ENCODE measurements around the gene CHD2. TPM values are rescaled to one million over a fixed set of nuclear protein-coding genes. Genes with fewer than 3 reads are reported as not detected.
"Not testable (repeated sequence)": the region's sequence is repeated elsewhere in the genome, so short reads cannot be mapped to it uniquely, and the experiment has no call there.

Gene CHD2
- polyA plus RNA-seq, 1 experiment: 38.2 TPM

DNA sequence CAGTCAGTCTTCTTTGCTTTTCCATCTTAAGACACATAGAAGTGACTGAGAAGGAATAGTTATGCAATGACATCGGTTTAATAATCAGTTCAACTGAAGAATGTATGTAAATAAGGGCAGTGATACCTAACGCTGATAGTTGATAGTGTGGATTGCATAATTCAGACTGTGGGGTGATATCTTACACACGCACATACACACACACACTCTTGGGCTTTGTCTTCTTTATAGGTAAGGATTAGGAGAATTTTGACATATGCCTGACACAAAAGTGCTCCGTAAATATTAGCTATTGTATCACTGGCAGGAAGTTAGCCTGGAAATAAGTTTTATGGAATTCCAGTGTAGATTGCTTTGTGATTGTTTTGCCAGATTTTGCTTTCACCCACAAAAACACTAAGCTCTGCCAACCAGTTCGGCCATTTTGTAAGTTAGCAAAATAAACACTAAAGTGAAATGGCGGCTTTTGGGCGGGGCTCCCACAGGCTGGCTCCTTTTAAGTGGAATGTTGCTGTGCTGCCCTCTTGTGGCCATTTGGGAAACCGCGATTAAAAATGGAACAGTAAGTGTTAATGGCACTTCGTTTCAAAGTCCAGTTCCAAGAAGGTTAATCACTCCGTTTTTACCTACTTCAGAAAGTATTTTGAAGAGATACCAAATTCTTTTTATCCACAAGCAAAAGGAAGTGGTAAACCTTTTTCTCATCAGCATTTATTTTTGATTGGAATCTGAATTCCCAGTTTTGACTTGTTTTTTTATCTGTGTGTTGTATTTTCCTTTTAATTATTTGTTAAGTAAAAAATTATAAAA is 17.7 kb downstream of the CHD2 start:
- POLR2A ChIA-PET: interaction anchor here (0.6 to 1.2 kb wide), 3 partner anchors 11 to 67 kb away, joined by 3 to 4 read pairs (median 3); partner anchors contain the start of gene CHD2
- CTCF ChIA-PET: interaction anchor here (0.6 to 7.0 kb wide), 18 partner anchors 9 to 1322 kb away, joined by 3 to 59 read pairs (median 4); no protein-coding TSS in a partner anchor
- Histone ChIP-seq H3K27me3 (ENCODE audit: control insufficient read depth, insufficient read depth, low read length) (no peaks in the 10 kb centered on the region), H3K4me3 (ENCODE audit: low read depth, low read length) (no peak overlapping the region), H3K36me3 (ENCODE audit: control insufficient read depth, insufficient read depth, low read length) (peaks cover 2% of the 10 kb centered on the region; the same call in 1 of the 2 replicates)
- DNase-seq (ENCODE audit: low read depth): peak; percentile 60
- TF ChIP-seq, protein P1, sequence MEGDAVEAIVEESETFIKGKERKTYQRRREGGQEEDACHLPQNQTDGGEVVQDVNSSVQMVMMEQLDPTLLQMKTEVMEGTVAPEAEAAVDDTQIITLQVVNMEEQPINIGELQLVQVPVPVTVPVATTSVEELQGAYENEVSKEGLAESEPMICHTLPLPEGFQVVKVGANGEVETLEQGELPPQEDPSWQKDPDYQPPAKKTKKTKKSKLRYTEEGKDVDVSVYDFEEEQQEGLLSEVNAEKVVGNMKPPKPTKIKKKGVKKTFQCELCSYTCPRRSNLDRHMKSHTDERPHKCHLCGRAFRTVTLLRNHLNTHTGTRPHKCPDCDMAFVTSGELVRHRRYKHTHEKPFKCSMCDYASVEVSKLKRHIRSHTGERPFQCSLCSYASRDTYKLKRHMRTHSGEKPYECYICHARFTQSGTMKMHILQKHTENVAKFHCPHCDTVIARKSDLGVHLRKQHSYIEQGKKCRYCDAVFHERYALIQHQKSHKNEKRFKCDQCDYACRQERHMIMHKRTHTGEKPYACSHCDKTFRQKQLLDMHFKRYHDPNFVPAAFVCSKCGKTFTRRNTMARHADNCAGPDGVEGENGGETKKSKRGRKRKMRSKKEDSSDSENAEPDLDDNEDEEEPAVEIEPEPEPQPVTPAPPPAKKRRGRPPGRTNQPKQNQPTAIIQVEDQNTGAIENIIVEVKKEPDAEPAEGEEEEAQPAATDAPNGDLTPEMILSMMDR (IDR thresholded peaks at IDR 0.05; ENCODE audit: insufficient read depth, low read depth, low read length): peak; percentile 83

DNA sequence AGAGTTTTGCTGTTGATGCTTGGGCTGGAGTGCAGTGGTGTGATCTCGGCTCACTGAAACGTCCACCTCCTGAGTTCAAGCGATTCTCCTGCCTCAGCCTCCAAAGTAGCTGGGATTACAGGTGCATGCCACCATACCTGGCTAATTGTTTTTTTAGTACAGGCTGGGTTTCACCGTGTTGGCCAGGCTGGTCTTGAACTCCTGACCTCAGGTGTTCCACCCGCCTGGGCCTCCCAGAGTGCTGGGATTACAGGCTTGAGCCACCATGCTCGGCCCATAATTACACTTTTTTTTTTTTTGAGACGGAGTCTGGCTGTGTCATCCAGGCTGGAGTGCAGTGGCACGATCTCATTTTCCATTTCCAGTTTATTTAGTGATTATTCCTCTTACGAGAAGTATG is 18.8 kb downstream of the CHD2 start:
- not testable (repeated sequence) for H3K27me3 ChIP-seq (ENCODE audit: control insufficient read depth, insufficient read depth, low read length); DNase-seq (ENCODE audit: low read depth); H3K4me3 ChIP-seq (ENCODE audit: low read depth, low read length); H3K36me3 ChIP-seq (ENCODE audit: control insufficient read depth, insufficient read depth, low read length)
- CTCF ChIA-PET: interaction anchor here (0.6 to 7.0 kb wide), 8 partner anchors 10 to 123 kb away, joined by 3 to 59 read pairs (median 4); no protein-coding TSS in a partner anchor
- POLR2A ChIA-PET: interaction anchor here (1.2 kb wide), 1 partner anchor 10 kb away, joined by 4 read pairs; no protein-coding TSS in a partner anchor

DNA sequence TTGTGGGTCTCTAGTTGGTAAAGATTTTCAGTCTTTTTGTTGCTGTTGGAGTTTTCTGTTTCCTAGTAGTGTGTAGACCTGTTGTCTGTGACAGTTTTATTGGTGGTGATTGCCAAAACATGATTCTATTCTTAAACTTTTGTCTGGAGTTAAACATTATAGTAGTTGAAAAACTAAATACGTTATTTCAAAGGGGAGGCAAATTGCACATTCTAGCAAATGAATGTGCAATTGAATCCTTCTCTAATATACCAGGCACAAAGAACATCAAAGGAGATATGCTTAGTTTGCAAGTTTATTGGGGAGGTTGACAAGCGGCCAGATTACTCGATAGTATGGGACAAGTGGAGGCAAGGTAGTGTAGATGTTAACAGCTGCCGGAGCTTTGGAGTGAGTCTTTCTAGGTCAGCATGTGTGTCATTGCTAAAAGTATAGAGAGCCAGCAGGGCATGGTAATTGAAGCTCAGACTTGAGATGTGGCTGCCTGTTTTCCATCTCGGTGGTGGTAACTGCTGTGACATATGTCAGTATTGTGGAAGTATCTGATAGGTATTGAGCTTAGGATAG is 20.6 kb downstream of the CHD2 start:
- Histone ChIP-seq H3K27me3 (ENCODE audit: control insufficient read depth, insufficient read depth, low read length) (no peaks in the 10 kb centered on the region), H3K4me3 (ENCODE audit: low read depth, low read length) (no peak overlapping the region), H3K36me3 (ENCODE audit: control insufficient read depth, insufficient read depth, low read length) (peaks cover 11% of the 10 kb centered on the region)
- ChIA-PET CTCF (interaction anchor here (1.1 to 7.0 kb wide), 3 partner anchors 10 to 123 kb away, joined by 3 to 59 read pairs (median 6); no protein-coding TSS in a partner anchor), POLR2A (interaction anchor here (0.6 kb wide), 1 partner anchor 103 kb away, joined by 5 read pairs; no protein-coding TSS in a partner anchor)
- no peak for DNase-seq (ENCODE audit: low read depth)
- TF ChIP-seq, protein P1 (IDR thresholded peaks at IDR 0.05; ENCODE audit: insufficient read depth, low read depth, low read length): no peak

DNA sequence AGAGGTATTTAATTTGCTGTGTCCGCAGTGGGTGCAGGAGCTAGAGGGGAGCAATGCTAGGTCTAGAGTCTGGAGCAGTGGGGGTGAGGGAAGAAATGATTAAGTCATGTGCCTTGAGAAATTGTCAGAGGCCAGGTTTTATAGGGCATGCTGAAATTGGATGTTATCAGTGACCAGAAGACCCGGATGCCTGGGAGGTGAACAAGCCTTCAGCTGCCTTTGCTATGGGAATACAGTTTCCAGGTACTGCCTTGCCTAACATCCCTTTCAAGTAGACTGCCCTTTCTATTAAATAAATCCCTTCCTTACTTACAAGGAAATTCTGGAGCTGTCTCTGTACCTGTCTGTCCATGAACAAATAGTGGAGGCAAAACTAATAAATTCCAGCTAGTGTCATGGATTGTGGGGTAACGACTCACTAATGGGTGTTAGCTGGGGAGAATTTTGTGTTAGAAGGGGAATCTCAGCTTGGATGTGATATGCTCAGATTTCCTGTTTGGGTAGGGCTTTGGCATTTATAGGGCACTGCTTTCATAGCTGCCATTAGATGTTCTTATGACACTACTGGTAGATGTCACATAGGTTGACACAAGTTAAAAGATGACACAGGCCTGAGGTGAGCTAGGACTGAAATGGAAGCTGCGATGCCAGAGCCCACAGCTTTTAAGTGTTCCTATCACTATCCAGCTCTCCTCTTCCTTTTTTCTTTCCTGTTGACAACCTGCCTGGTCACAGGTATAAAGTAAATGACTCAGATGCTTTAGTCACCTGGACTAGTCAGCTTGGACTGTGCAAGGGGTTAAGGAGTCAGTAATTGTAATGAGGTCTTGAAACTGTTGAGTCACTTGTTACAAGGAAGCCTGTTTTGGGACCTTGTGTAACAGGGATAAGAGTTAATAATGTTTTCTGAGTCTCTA is 21.3 kb downstream of the CHD2 start:
- no peak for DNase-seq (ENCODE audit: low read depth)
- peaks cover 13% of the 10 kb centered on the region for H3K36me3 ChIP-seq (ENCODE audit: control insufficient read depth, insufficient read depth, low read length)
- TF ChIP-seq, protein P1 (IDR thresholded peaks at IDR 0.05; ENCODE audit: insufficient read depth, low read depth, low read length): no peak
- no peak overlapping the region for H3K4me3 ChIP-seq (ENCODE audit: low read depth, low read length)
- CTCF ChIA-PET: interaction anchor here (1.1 to 7.0 kb wide), 5 partner anchors 9 to 133 kb away, joined by 3 to 59 read pairs (median 5); no protein-coding TSS in a partner anchor
- H3K27me3 ChIP-seq (ENCODE audit: control insufficient read depth, insufficient read depth, low read length): no peaks in the 10 kb centered on the region
- POLR2A ChIA-PET: interaction anchor here (0.6 kb wide), 1 partner anchor 104 kb away, joined by 5 read pairs; no protein-coding TSS in a partner anchor

DNA sequence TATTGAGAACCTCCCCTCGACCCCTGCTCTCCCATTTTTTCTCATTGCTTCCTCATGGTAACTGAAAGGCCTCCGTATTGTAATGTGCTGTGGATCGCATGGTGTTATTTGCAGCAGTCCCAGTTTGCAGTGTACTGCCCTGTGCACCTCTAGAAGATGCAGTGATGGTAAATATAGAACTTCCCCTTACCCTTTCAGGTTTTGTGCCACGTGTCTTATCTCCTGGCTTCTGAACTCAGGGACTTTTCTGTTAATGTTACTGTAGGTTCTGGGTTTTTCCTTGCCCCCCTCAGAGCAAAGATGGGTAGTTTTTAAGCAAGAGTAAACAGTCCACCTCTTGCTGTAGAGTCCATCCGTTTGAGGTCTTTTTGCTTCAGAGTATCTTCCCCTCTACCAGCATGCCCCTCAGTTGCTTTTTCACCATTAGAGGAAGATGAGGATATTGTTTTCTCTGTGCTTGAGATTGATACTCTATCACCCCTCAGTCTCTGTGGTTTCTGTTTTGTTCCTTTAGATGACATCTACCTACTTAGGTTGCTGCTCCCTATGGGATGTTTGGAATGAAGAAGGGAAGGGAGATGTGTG is 22.4 kb downstream of the CHD2 start:
- no peaks in the 10 kb centered on the region for H3K27me3 ChIP-seq (ENCODE audit: control insufficient read depth, insufficient read depth, low read length)
- ChIA-PET CTCF (interaction anchor here (0.8 to 1.8 kb wide), 4 partner anchors 17 to 134 kb away, joined by 3 to 6 read pairs (median 4); no protein-coding TSS in a partner anchor), POLR2A (no interaction called here)
- H3K4me3 ChIP-seq (ENCODE audit: low read depth, low read length): no peak overlapping the region
- TF ChIP-seq, protein P1 (IDR thresholded peaks at IDR 0.05; ENCODE audit: insufficient read depth, low read depth, low read length): no peak
- no peak for DNase-seq (ENCODE audit: low read depth)
- H3K36me3 ChIP-seq (ENCODE audit: control insufficient read depth, insufficient read depth, low read length): peaks cover 13% of the 10 kb centered on the region

All from BJ (cell line).